PFSK-1 (cell line): Measurements from ENCODE around the gene SSU72.

Source experiments
- FOXP2 ChIP-seq: optimal IDR thresholded peaks from 2 replicates; pipeline ENCODE3; 2011; ENCODE audit warnings: borderline replicate concordance, control low read depth, inconsistent platforms; ENCODE audit not compliant: insufficient read depth; ENCODE audit errors: extremely low read length, extremely low read depth
- POLR2AphosphoS5 ChIP-seq: IDR thresholded peaks from 2 replicates; pipeline ENCODE4 v1.6.1; 2012; ENCODE audit warnings: low read depth, mild to moderate bottlenecking, control low read depth, low read length, moderate library complexity
- SIN3A ChIP-seq: IDR thresholded peaks from 2 replicates; pipeline ENCODE4 v1.6.1; 2012; ENCODE audit warnings: mild to moderate bottlenecking, low read length, moderate library complexity, borderline replicate concordance; ENCODE audit not compliant: insufficient read depth
- TAF1 ChIP-seq: IDR thresholded peaks from 2 replicates; pipeline ENCODE4 v1.6.1; 2012; ENCODE audit warnings: low read length, control low read depth, borderline replicate concordance; ENCODE audit not compliant: insufficient read depth
- TF ChIP-seq, protein P1 (sequence below), 2 experiments: IDR thresholded peaks; 2 replicates each; pipeline versions ENCODE4 v1.6.1 to v1.8.0; 2011 to 2012; ENCODE audit warnings: low read depth in 2 of 2, low read length in 2 of 2, control low read depth in 1 of 2, inconsistent platforms in 1 of 2, mild to moderate bottlenecking in 1 of 2, moderate library complexity in 1 of 2; ENCODE audit not compliant: insufficient read depth in 1 of 2

SSU72 gene

DNA sequence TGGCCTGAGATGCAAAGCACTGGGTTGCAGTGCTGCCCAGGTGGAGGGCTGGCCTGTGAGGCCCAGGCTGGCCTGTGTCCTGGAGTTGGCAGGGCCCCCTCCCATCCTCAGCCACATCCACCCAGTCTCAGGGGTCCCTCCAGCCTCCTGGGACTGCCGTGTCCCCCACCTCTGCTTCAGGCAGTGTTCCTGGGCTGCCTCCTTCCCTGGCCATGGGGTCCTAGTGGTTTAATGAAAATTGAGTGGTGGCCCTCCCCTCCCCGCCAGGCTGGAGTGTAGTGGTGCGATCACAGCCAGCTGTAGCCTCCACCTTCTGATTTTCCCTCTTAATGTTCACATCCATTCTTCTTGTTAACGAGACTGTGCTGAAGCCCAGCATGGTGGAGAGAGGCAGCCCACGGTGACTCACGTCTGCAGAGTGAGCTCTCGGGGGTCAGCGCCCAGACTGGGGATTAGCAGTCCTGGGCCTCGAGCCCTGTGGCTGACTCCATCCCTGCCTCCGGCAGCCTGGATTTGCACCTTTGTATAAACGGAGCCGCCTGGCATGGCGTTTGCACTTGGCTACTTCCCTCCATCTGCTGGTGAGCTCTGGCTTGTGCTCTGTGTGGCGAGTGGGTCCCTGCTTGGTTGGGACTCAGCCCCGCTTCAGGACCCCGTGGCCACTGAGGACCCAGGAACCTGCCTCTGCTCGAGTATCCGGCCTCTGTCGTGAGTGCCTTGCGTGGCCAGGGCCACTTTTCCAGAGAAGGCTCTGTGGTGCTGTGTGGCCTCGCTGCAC lies 47.5 kb upstream of the SSU72 start:
- TF ChIP-seq POLR2AphosphoS5 = no peak
- no peak for TF ChIP-seq FOXP2
- TF ChIP-seq, protein P1, sequence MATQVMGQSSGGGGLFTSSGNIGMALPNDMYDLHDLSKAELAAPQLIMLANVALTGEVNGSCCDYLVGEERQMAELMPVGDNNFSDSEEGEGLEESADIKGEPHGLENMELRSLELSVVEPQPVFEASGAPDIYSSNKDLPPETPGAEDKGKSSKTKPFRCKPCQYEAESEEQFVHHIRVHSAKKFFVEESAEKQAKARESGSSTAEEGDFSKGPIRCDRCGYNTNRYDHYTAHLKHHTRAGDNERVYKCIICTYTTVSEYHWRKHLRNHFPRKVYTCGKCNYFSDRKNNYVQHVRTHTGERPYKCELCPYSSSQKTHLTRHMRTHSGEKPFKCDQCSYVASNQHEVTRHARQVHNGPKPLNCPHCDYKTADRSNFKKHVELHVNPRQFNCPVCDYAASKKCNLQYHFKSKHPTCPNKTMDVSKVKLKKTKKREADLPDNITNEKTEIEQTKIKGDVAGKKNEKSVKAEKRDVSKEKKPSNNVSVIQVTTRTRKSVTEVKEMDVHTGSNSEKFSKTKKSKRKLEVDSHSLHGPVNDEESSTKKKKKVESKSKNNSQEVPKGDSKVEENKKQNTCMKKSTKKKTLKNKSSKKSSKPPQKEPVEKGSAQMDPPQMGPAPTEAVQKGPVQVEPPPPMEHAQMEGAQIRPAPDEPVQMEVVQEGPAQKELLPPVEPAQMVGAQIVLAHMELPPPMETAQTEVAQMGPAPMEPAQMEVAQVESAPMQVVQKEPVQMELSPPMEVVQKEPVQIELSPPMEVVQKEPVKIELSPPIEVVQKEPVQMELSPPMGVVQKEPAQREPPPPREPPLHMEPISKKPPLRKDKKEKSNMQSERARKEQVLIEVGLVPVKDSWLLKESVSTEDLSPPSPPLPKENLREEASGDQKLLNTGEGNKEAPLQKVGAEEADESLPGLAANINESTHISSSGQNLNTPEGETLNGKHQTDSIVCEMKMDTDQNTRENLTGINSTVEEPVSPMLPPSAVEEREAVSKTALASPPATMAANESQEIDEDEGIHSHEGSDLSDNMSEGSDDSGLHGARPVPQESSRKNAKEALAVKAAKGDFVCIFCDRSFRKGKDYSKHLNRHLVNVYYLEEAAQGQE (IDR thresholded peaks at IDR 0.05; ENCODE audit: insufficient read depth in 1 of 2, low read depth in 2 of 2, low read length in 2 of 2) = no peak
- TF ChIP-seq SIN3A = no peak
- TF ChIP-seq TAF1 = no peak

DNA sequence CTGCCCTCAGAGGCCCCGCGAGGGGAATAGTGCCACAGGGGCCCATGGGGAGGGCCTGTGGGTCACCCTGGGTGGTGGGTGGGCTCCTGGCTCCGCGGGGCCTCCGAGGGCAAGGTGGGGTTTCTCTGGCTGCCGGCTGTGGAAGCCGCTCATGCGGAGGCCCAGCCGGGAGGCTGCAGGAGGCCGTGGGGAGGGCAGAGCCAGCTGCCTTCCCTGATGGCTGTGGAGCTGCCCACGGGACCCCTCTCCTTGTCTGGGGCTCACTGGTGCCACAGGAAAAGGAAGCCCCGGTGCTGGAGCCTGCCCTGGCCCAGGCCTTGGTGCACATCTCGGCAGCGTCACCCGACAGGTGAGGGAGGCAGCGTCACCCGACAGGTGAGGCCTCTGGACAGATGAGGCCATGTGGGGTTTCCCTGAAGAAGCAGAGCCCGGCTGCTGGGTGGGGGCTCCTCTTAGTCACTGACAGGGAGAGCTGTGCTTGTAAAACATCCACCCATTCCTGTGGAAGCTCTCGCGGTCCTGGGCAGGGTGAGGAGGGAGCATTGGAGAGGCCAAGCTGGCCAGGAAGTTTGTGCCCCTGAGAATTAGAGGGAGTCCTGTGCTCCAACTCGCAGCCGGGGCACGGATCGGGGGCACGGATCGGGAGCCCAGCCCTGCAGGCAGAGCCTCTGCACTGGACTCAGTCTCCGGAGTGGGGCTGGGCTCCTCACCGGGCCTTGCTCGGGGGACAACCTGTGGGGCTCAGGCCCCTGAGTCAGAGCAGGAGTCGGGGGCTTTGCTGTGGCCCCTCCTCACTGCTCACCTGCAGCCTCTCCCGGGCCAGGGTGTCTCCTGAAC lies 46.7 kb upstream of the SSU72 start:
- TF ChIP-seq POLR2AphosphoS5 = no peak
- TF ChIP-seq, protein P1 (IDR thresholded peaks at IDR 0.05; ENCODE audit: insufficient read depth in 1 of 2, low read depth in 2 of 2, low read length in 2 of 2) = no peak
- TF ChIP-seq SIN3A = no peak
- no peak for TF ChIP-seq TAF1
- TF ChIP-seq FOXP2 = no peak

DNA sequence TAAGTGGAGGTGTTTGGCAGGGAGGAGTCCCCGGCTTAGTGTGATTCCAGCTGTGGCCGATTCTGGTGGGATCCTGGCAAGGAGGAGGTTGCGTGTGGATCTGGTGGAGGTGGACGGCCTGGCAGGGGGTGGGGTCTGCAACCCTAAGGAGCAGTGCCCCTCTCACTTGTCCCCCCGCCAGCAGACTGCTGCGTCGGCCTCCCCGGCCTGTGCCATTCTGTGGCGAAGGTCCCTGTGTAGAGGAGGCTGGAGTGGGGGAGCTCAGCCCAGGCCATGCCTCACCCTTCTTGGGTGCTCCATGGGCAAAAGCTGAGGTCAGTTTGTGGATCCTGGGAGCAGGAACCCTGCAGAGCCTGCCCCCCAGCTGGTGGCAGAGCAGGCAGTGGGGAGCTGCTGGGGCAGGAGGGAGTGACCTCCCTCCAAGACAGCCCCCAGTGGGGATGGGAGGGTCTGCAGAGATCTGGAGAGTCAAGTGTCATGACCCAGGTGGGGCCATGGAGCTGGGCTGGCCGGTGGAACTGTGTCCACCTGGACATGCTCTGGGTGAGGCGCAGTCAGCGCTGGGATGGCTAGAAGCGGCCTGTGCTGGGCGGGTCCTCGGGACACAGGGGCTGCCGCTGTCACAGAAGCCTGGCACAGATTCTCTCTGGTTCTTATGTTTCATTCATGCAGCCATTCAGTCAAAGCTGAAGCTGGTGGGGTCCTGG lies 45.9 kb upstream of the SSU72 start:
- TF ChIP-seq SIN3A (no peak), TAF1 (no peak), POLR2AphosphoS5 (no peak), FOXP2 (no peak)
- TF ChIP-seq, protein P1 (IDR thresholded peaks at IDR 0.05; ENCODE audit: insufficient read depth in 1 of 2, low read depth in 2 of 2, low read length in 2 of 2) = no peak

DNA sequence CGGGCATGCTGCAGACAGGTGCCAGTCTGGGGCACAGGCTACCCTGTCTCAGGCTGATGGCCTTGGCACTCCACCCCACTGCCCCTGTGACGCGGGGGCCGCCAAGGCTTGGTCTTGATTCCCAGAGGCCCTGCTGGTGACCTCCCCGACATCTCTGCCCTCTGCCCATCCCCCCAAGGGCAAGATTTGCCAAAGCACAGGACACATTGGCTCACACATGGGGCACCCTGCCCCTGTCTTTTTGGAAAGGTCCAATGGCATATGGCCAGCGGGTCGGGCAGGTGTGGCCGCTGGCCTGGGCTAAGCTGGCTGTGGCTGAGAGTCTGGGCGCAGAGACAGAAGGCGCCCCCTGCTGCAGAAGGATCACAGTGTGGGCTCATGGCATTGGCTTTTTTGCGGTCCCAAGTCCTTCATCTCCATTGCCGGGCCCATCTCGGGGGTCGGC lies 45.3 kb upstream of the SSU72 start:
- TF ChIP-seq POLR2AphosphoS5 = no peak
- TF ChIP-seq, protein P1 (IDR thresholded peaks at IDR 0.05; ENCODE audit: insufficient read depth in 1 of 2, low read depth in 2 of 2, low read length in 2 of 2) = no peak
- TF ChIP-seq SIN3A = no peak
- no peak for TF ChIP-seq FOXP2
- TF ChIP-seq TAF1 = no peak
